Measurements from ENCODE around the gene LLGL2.

DNA sequence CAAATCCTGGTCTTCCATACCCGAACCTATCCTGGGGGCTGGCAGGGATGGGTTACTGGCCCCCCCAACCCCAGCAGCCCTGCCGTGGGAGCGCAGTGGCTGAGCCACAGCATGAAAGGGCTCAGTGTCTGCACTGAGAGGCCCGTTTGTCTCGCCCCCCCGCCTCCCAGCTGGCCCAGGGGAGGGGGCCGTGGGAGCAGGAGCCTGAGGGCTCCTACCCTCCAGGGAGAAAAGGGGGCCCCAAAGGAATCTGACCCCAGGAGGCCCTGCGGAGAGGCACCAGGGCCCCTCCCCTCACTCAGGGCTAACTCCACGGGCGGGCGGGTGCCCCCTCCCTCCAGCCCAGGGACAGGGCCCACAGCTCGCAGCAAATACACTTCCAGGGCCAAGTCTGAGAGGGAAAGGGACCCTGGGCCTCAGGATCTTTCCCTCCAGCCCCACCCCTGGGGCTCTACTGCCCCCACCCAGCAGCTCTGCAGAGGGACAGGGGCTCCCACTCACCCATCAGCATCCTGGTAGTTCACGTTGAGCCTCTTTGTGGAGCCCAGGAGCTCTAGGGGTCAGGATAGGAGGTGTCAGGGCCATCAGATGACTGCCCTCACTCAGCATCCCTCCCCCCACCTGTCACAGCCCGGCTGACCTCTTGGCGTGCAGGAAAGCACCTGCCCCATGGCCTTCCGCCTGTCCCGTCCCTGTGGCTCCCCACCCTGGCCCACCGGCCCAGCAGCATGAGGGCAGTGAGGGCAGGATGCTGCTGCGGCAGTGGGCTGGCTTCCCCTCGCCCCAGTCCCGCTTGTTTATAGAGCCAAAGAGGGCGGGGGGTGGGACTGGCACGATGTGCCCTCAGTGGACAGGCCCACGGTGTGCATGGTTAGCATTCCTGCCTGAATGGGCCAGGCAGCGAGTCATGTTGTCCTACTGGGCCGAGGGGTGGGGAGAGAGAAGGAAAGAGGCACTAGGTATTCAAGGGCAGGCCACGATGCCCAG, 17.5 kb upstream of the LLGL2 start:
- TF ChIP-seq, protein P1, sequence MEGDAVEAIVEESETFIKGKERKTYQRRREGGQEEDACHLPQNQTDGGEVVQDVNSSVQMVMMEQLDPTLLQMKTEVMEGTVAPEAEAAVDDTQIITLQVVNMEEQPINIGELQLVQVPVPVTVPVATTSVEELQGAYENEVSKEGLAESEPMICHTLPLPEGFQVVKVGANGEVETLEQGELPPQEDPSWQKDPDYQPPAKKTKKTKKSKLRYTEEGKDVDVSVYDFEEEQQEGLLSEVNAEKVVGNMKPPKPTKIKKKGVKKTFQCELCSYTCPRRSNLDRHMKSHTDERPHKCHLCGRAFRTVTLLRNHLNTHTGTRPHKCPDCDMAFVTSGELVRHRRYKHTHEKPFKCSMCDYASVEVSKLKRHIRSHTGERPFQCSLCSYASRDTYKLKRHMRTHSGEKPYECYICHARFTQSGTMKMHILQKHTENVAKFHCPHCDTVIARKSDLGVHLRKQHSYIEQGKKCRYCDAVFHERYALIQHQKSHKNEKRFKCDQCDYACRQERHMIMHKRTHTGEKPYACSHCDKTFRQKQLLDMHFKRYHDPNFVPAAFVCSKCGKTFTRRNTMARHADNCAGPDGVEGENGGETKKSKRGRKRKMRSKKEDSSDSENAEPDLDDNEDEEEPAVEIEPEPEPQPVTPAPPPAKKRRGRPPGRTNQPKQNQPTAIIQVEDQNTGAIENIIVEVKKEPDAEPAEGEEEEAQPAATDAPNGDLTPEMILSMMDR (IDR thresholded peaks at IDR 0.05): no peak
- TF ChIP-seq EP300 (IDR thresholded peaks at IDR 0.05; ENCODE audit: low read depth): no peak
- TF ChIP-seq POLR2AphosphoS5 (IDR thresholded peaks at IDR 0.05): no peak
- no peak for TF ChIP-seq POLR2A (IDR thresholded peaks at IDR 0.05)

All from transverse colon (tissue), 4 donors.